ENCODE measurements around the gene CNIH2. TPM values are rescaled to one million over a fixed set of nuclear protein-coding genes. Genes with fewer than 3 reads are reported as not detected.

Gene CNIH2
- total and polyA plus RNA-seq, 2 of the 13 experiments (the other 11 are each of a cell fraction or from before 2014, with no cell fraction given): 0.60 to 0.69 TPM

DNA sequence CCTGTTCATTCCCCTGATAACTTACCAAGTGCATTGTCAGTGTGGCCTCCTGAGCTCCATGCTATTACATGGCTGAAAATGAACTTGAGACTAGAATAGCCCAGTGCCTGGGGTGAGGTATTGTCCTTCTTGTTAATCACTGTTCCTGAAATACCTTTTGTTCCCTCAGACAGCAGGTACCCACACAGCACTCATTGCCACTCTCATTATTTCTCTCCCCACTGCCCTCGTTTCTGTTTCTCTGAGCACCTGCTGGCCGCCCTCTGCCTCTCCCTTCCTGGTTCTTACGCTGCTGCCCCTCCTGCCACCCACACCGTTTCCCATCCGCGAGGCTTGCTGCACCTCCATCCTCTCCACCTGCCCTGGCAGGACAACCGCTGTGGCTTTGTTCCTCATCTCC is 46.4 kb upstream of the CNIH2 start:
- FAIRE-seq: no peak

DNA sequence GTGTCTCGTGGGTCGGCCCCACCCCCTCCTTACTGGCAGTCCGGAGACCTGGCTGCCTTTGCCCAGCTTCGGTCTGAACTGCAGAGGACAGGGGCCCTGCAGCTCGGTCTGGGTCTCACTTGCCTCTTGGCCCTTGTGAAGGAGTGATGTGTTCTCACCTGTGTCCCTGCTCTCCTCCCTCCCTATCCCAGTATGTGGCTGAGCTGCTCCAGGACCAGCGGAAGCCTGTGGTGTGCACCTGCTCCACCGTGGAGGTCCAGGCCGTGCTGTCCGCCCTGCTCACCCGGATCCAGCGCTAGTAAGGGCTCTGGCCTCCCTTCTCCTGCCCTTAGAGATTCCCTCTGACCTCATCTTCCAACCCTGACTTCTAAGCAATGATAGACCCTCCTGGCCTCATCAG is 45.2 kb upstream of the CNIH2 start:
- Histone ChIP-seq H3K79me2 (ENCODE audit: insufficient read depth, low read length) (no peaks in the 10 kb centered on the region), H3K4me1 (ENCODE audit: insufficient read depth, low read length) (no peaks in the 10 kb centered on the region), H3K9me3 (ENCODE audit: low read length) (no peaks in the 10 kb centered on the region), H3K4me2 (ENCODE audit: low read depth, low read length) (no peak overlapping the region), H3K4me3 (replicated peaks in 1 of 3; ENCODE audit: insufficient read depth in 1 of 3, low read depth in 2 of 3, low read length in 3 of 3) (no peak overlapping the region), H3K36me3 (replicated peaks in 1 of 2; ENCODE audit: control insufficient read depth in 1 of 2, insufficient read depth in 2 of 2, low read length in 2 of 2) (peaks cover 4 to 19% of the 10 kb centered on the region in 2 experiments; a peak in 4 of 5 replicates), H3K27ac (ENCODE audit: extremely low read length, insufficient read depth, low read length) (no peak overlapping the region), H3K27me3 (ENCODE audit: control insufficient read depth in 1 of 2, insufficient read depth in 2 of 2, low read length in 2 of 2) (no peaks in the 10 kb centered on the region), H4K20me1 (ENCODE audit: insufficient read depth, low read length) (no peaks in the 10 kb centered on the region), H3K9ac (ENCODE audit: insufficient read depth, low read depth, low read length) (no peak overlapping the region), H2AFZ (ENCODE audit: low read length) (no peak overlapping the region)
- no TSS peak for BruUV-seq (replicated peaks)
- ATAC-seq (no peak; the same call in 2 of the 3 replicates), FAIRE-seq (no peak), DNase-seq (ENCODE audit: low spot score) (no peak)
- in situ Hi-C loops (cut with HindIII; ENCODE audit: extremely low pct_ligation_motif_present, low pct_unique_long_range_greater_than_20kb): no loop called here
- intact Hi-C loops (cut with micrococcal nuclease; ENCODE audit: unreplicated experiment): no loop called here
- POLR2A ChIA-PET: no interaction called here
- CTCF ChIA-PET (ENCODE audit: low intra/inter-chr PET ratio, low total read pairs): no interaction called here
- 90% methylated on average over 11 of the region's 11 CpGs for WGBS (ENCODE audit: low lambda C conversion rate)
- TF ChIP-seq CENPT (CRISPR knock-in tag; IDR thresholded peaks at IDR 0.05; ENCODE audit: low read depth) (no peak), NBN (conservative IDR thresholded peaks at IDR 0.05) (no peak)

More for the DNA sequence above, 46.4 kb upstream of the CNIH2 start:
- WGBS (ENCODE audit: low lambda C conversion rate): 96% methylated on average over 7 of the region's 7 CpGs
- no peaks in the 10 kb centered on the region for H3K79me2 ChIP-seq (ENCODE audit: insufficient read depth, low read length)
- BruUV-seq (replicated peaks): no TSS peak
- in situ Hi-C loops (cut with HindIII; ENCODE audit: extremely low pct_ligation_motif_present, low pct_unique_long_range_greater_than_20kb): no loop called here
- H3K27me3 ChIP-seq (ENCODE audit: control insufficient read depth in 1 of 2, insufficient read depth in 2 of 2, low read length in 2 of 2): no peaks in the 10 kb centered on the region
- H2AFZ ChIP-seq (ENCODE audit: low read length): no peak overlapping the region
- ATAC-seq (no peak), DNase-seq (ENCODE audit: low spot score) (no peak)
- ChIA-PET POLR2A (no interaction called here), CTCF (ENCODE audit: low intra/inter-chr PET ratio, low total read pairs) (no interaction called here)
- peaks cover 4 to 19% of the 10 kb centered on the region in 2 experiments; a peak in 4 of 5 replicates for H3K36me3 ChIP-seq (replicated peaks in 1 of 2; ENCODE audit: control insufficient read depth in 1 of 2, insufficient read depth in 2 of 2, low read length in 2 of 2)
- no peaks in the 10 kb centered on the region for H3K9me3 ChIP-seq (ENCODE audit: low read length)
- H4K20me1 ChIP-seq (ENCODE audit: insufficient read depth, low read length): no peaks in the 10 kb centered on the region
- TF ChIP-seq MXI1 (IDR thresholded peaks at IDR 0.05; ENCODE audit: borderline replicate concordance, low read depth, low read length) (no peak), KLF12 (CRISPR knock-in tag; IDR thresholded peaks at IDR 0.05; ENCODE audit: borderline replicate concordance) (no peak), NR1H2 (CRISPR knock-in tag; IDR thresholded peaks at IDR 0.05; ENCODE audit: borderline replicate concordance, low read depth) (no peak), HOXA5 (CRISPR knock-in tag; IDR thresholded peaks at IDR 0.05) (no peak), RBM39 (IDR thresholded peaks at IDR 0.05; ENCODE audit: low read depth, low read length, poor library complexity, severe bottlenecking) (no peak)
- no peak overlapping the region for H3K9ac ChIP-seq (ENCODE audit: insufficient read depth, low read depth, low read length)
- H3K27ac ChIP-seq (ENCODE audit: extremely low read length, insufficient read depth, low read length): no peak overlapping the region
- H3K4me1 ChIP-seq (ENCODE audit: insufficient read depth, low read length): no peaks in the 10 kb centered on the region
- intact Hi-C loops (cut with micrococcal nuclease; ENCODE audit: unreplicated experiment): no loop called here
- H3K4me3 ChIP-seq (replicated peaks in 1 of 3; ENCODE audit: insufficient read depth in 1 of 3, low read depth in 2 of 3, low read length in 3 of 3): no peak overlapping the region
- no peak overlapping the region for H3K4me2 ChIP-seq (ENCODE audit: low read depth, low read length)

All from HepG2 (cell line).